T-helper 1 cell treated with Interleukin-12 subunit alpha and Interleukin-12 subunit beta and Interleukin-4 antibody, amounts not matched to agents 30 μg/mL and 1 μg/mL, for 36 hours (primary cell): ENCODE measurements around the gene ASB15.
"Not testable (repeated sequence)": the region's sequence is repeated elsewhere in the genome, so short reads cannot be mapped to it uniquely, and the experiment has no call there.

Source experiments
- H3K27ac Mint-ChIP-seq: one replicate; pipeline ENCODE4 v1.8.0; 2021; ENCODE audit warnings: mild to moderate bottlenecking, mixed read lengths
- H3K27me3 Mint-ChIP-seq: one replicate; pipeline ENCODE4 v1.8.0; 2021; ENCODE audit warnings: low read depth, mixed read lengths
- H3K36me3 Mint-ChIP-seq: one replicate; pipeline ENCODE4 v1.8.0; 2021; ENCODE audit warnings: low read depth, mixed read lengths
- H3K4me1 Mint-ChIP-seq: one replicate; pipeline ENCODE4 v1.8.0; 2021; ENCODE audit warnings: low read depth, mixed read lengths
- H3K4me3 Mint-ChIP-seq: one replicate; pipeline ENCODE4 v1.8.0; 2021; ENCODE audit warnings: mild to moderate bottlenecking, moderate library complexity, mixed read lengths
- H3K9me3 Mint-ChIP-seq: one replicate; pipeline ENCODE4 v1.8.0; 2021; ENCODE audit warnings: mixed read lengths

Gene ASB15

GRCh38 chr7:123612024-123612423, 10.4 kb downstream of the ASB15 start:
- H3K9me3 Mint-ChIP-seq: no peaks in the 10 kb centered on the region
- H3K4me3 Mint-ChIP-seq: no peak overlapping the region
- H3K27ac Mint-ChIP-seq: no peak overlapping the region
- no peaks in the 10 kb centered on the region for H3K27me3 Mint-ChIP-seq
- no peaks in the 10 kb centered on the region for H3K4me1 Mint-ChIP-seq
- no peaks in the 10 kb centered on the region for H3K36me3 Mint-ChIP-seq

- no peaks in the 10 kb centered on the region for H3K9me3 Mint-ChIP-seq
- H3K27ac Mint-ChIP-seq: no peak overlapping the region
- no peaks in the 10 kb centered on the region for H3K27me3 Mint-ChIP-seq
- no peaks in the 10 kb centered on the region for H3K4me1 Mint-ChIP-seq
- H3K4me3 Mint-ChIP-seq: no peak overlapping the region
- H3K36me3 Mint-ChIP-seq: no peaks in the 10 kb centered on the region
These were observed 13.7 kb downstream of the ASB15 start for GRCh38 chr7:123615344-123615743.

- Mint-ChIP-seq H3K36me3 (no peaks in the 10 kb centered on the region), H3K4me1 (no peaks in the 10 kb centered on the region), H3K27me3 (no peaks in the 10 kb centered on the region), H3K9me3 (no peaks in the 10 kb centered on the region), H3K27ac (no peak overlapping the region), H3K4me3 (no peak overlapping the region)
These were observed 14.6 kb downstream of the ASB15 start for GRCh38 chr7:123616223-123616622.

GRCh38 chr7:123621707-123622106, 20.1 kb downstream of the ASB15 start:
- no peaks in the 10 kb centered on the region for H3K9me3 Mint-ChIP-seq
- H3K4me3 Mint-ChIP-seq: no peak overlapping the region
- no peak overlapping the region for H3K27ac Mint-ChIP-seq
- no peaks in the 10 kb centered on the region for H3K36me3 Mint-ChIP-seq
- no peaks in the 10 kb centered on the region for H3K4me1 Mint-ChIP-seq
- no peaks in the 10 kb centered on the region for H3K27me3 Mint-ChIP-seq

DNA sequence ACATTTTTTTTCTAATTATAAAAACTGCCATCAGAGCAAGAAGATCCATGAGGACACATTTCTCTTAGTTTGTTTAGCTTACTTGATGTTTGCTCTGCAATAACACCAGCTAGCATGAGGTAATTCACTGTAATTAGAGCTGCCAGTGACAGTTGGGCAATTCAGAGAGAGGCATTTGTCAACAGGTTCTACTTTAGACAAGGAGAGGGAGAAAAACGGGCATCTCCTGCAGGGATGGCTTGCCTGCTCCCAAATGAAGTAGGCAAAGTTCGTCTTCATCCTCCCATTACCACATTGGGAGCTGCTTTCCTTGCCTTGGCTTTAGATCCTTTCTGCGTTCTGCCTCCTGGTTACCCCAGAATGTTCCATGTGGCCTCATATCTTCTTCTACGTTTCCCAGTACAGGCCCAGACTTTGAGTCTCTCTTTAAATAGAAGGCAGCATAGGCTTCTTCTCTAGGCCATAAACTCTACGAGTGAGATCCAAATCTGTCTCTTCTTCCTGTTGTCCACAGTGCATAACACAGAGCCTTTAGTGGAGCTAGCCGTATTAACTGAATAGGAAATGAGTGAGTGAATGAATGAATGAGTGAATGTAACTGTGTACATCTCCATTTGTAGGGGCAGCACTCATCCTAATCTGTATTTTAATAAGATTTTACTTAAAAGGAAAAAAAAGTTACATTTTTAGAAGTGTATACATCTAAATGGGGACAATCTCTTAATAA, 21.2 kb downstream of the ASB15 start:
- no peak overlapping the region for H3K27ac Mint-ChIP-seq
- no peaks in the 10 kb centered on the region for H3K27me3 Mint-ChIP-seq
- H3K36me3 Mint-ChIP-seq: no peaks in the 10 kb centered on the region
- H3K4me1 Mint-ChIP-seq: no peaks in the 10 kb centered on the region
- no peak overlapping the region for H3K4me3 Mint-ChIP-seq
- H3K9me3 Mint-ChIP-seq: no peaks in the 10 kb centered on the region

- H3K4me1 Mint-ChIP-seq: no peaks in the 10 kb centered on the region
- no peaks in the 10 kb centered on the region for H3K9me3 Mint-ChIP-seq
- no peaks in the 10 kb centered on the region for H3K27me3 Mint-ChIP-seq
- H3K4me3 Mint-ChIP-seq: no peak overlapping the region
- no peaks in the 10 kb centered on the region for H3K36me3 Mint-ChIP-seq
- H3K27ac Mint-ChIP-seq: no peak overlapping the region
These were observed 23.0 kb downstream of the ASB15 start for GRCh38 chr7:123624527-123625183.

DNA sequence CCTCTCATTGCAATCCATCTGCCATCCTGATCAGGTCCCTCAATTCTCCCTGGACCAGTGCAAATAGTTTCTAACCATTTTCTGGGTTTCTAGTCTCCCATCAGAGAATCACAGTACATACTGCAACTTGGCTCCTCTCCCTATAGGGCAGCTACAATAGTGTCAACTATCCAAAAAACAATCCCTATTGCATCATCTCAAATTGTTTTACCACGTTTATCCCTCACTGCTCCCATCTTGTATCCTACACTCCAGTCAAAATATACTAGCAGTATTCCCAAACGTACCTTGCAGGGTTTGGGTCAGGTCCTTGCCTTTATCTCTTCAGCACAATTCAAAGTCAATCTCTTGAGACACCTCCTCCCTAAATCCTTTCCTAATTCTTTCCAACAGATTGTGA, 23.6 kb downstream of the ASB15 start:
- H3K4me3 Mint-ChIP-seq: no peak overlapping the region
- H3K4me1 Mint-ChIP-seq: no peaks in the 10 kb centered on the region
- no peaks in the 10 kb centered on the region for H3K27me3 Mint-ChIP-seq
- H3K9me3 Mint-ChIP-seq: no peaks in the 10 kb centered on the region
- no peaks in the 10 kb centered on the region for H3K36me3 Mint-ChIP-seq
- no peak overlapping the region for H3K27ac Mint-ChIP-seq

- Mint-ChIP-seq H3K27ac (no peak overlapping the region), H3K36me3 (no peaks in the 10 kb centered on the region), H3K9me3 (no peaks in the 10 kb centered on the region), H3K27me3 (peaks cover under 1% of the 10 kb centered on the region), H3K4me3 (no peak overlapping the region), H3K4me1 (no peaks in the 10 kb centered on the region)
These were observed 26.2 kb downstream of the ASB15 start for GRCh38 chr7:123627851-123628250.

- H3K27ac Mint-ChIP-seq: no peak overlapping the region
- no peaks in the 10 kb centered on the region for H3K36me3 Mint-ChIP-seq
- no peaks in the 10 kb centered on the region for H3K9me3 Mint-ChIP-seq
- H3K27me3 Mint-ChIP-seq: peaks cover 3% of the 10 kb centered on the region
- no peak overlapping the region for H3K4me3 Mint-ChIP-seq
- H3K4me1 Mint-ChIP-seq: no peaks in the 10 kb centered on the region
These were observed 27.2 kb downstream of the ASB15 start for GRCh38 chr7:123628829-123629228.

DNA sequence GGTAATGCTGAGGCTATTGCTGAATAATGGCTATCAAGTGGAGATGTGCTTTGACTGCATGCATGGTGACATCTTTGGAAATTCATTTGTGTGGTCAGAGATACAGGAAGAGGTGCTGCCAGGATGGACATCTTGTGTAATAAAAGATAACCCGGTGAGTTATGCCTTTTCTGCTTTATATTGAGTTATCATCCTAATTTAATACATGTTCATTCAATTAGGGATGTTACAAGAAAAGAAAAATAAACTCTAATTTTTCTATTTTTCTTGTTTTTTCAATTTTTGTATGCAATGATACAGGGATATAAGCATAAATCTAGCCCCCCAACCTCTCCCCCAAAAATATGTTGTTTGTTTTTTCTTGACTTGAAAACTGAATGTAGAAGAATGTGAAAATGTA, 27.7 kb downstream of the ASB15 start:
- Mint-ChIP-seq H3K4me3 (no peak overlapping the region), H3K9me3 (no peaks in the 10 kb centered on the region), H3K4me1 (no peaks in the 10 kb centered on the region), H3K27ac (no peak overlapping the region), H3K36me3 (no peaks in the 10 kb centered on the region), H3K27me3 (peaks cover 3% of the 10 kb centered on the region)

DNA sequence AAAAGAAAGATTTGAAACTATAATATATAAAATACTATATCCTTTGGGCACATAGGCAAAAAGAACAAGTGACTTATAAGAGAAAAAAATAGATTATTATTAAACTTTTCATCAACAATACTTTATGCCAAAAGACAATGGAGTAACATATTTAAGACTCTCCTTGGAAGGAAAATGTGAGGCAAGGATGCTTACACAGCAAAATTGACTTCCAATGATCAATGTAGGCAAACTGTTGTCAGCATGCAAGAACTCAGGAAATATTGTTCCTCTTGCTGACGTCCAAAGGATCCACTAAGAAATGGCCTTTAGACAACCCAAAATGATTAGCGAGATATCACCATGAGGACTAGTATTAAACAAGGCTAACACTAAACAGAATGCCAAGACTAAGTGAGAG, 31.2 kb downstream of the ASB15 start:
- H3K9me3 Mint-ChIP-seq: no peaks in the 10 kb centered on the region
- H3K4me1 Mint-ChIP-seq: no peaks in the 10 kb centered on the region
- no peak overlapping the region for H3K4me3 Mint-ChIP-seq
- H3K36me3 Mint-ChIP-seq: no peaks in the 10 kb centered on the region
- no peak overlapping the region for H3K27ac Mint-ChIP-seq
- H3K27me3 Mint-ChIP-seq: peaks cover 12% of the 10 kb centered on the region

DNA sequence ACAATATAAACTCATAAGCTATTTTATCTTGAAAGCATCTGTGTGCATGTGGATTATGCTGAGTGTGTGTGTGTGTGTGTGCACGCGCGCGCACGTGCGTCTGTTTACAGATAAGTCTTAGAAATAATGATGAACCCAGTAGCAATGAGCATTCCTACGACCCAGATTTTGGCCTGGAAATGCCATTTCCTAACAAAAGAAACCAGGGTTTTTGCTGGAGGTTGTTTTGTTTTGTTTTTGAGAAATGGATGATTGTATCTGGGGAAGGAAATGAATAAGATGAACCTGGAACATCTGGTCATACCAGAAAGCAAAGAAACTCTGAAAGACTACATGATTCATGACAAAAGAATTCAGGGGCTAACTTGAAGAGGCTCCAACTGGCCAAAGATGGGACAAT, 31.9 kb downstream of the ASB15 start:
- peaks cover 12% of the 10 kb centered on the region for H3K27me3 Mint-ChIP-seq
- no peak overlapping the region for H3K27ac Mint-ChIP-seq
- no peaks in the 10 kb centered on the region for H3K9me3 Mint-ChIP-seq
- no peaks in the 10 kb centered on the region for H3K4me1 Mint-ChIP-seq
- no peak overlapping the region for H3K4me3 Mint-ChIP-seq
- no peaks in the 10 kb centered on the region for H3K36me3 Mint-ChIP-seq

DNA sequence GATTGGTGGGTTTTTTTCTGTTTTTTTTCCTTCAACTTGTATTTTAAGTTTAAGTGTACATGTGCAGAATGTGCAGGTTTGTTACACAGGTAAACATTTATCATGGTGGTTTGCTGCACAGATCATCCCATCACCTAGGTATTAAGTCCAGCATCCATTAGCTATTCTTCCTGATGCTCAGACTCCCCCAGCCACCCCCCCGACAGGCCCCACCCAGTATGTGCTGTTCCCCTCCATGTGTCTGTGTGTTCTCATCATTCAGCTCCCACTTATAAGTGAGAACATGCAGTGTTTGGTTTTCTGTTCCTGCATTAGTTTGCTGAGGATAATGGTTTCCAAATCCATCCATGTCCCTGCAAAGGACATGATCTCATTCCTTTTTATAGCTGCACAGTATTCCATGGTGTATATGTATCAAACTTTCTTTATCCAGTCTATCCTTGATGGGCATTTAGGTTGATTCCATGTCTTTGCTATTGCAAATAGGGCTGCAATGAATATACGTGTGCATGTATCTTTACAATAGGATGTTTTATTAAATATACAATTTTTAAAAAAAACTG, 32.5 kb downstream of the ASB15 start:
- not testable (repeated sequence) for H3K36me3 Mint-ChIP-seq, H3K4me1 Mint-ChIP-seq, H3K27ac Mint-ChIP-seq, H3K9me3 Mint-ChIP-seq, H3K4me3 Mint-ChIP-seq
- H3K27me3 Mint-ChIP-seq: peaks cover 12% of the 10 kb centered on the region

DNA sequence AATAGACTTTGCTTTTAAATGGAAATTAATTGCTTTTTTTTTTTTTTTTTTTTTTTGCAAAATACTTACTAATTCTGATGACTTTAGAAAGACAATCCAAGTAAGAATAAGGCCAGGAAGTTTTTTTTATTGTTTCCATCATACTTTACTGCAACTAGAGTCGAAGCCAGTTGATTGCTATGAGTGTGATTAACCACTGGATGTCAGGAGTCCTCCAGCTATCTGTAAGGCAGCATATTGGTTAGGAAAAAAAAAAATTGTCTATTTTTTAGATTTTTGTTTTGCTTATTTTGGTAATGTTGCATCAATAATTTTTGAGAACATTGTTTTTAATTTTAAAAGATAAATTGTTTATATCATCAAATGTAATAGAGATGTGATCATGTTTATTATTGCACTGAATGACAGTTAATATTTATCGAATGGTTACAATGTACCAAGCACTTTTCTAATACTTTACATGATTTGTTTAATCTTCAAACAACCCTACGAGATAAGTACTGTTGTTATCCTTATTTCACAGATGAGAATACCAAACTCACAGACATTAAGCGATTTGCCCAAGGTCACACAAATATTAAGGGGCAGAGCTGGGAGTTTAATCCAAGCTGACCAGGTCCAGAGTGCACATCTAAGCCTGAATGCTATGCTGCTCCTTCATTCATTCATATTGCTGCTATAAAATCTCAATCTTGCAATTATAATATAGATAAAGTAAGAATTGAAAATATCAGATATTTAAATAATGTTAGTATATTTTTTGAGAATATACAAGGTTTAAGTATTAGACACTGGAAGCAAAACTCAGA, 34.1 kb downstream of the ASB15 start:
- H3K36me3 Mint-ChIP-seq: no peaks in the 10 kb centered on the region

GRCh38 chr7:123637203-123637602, 35.6 kb downstream of the ASB15 start:
- peaks cover 15% of the 10 kb centered on the region for H3K27me3 Mint-ChIP-seq
- H3K4me3 Mint-ChIP-seq: no peak overlapping the region
- no peaks in the 10 kb centered on the region for H3K36me3 Mint-ChIP-seq
- no peak overlapping the region for H3K27ac Mint-ChIP-seq
- no peaks in the 10 kb centered on the region for H3K4me1 Mint-ChIP-seq
- H3K9me3 Mint-ChIP-seq: no peaks in the 10 kb centered on the region

More for the DNA sequence above, 34.1 kb downstream of the ASB15 start:
- peaks cover 12% of the 10 kb centered on the region for H3K27me3 Mint-ChIP-seq
- no peak overlapping the region for H3K27ac Mint-ChIP-seq
- no peaks in the 10 kb centered on the region for H3K9me3 Mint-ChIP-seq
- H3K4me3 Mint-ChIP-seq: no peak overlapping the region
- no peaks in the 10 kb centered on the region for H3K4me1 Mint-ChIP-seq
